Spleen (tissue), 7 donors: Measurements from ENCODE around the gene SEC24B.

Experiments
- CTCF ChIP-seq, 11 experiments: fragments of 200-600 bp in 7 of 11; fragments of 450-650 bp in 4 of 11; sonication (generic) in 4 of 11; IDR thresholded peaks in 8 of 11; conservative IDR thresholded peaks in 3 of 11; 1 replicate in 7 of 11; 2 replicates in 4 of 11; pipeline versions ENCODE4 v1.4.0 to v1.8.0; 2016 to 2021; ENCODE audit warnings: antibody characterized with exemption in 11 of 11, inconsistent platforms in 4 of 11, mild to moderate bottlenecking in 1 of 11
- POLR2A ChIP-seq, 3 donors: fragments of 450-650 bp; IDR thresholded peaks; one replicate each; pipeline ENCODE4 v1.5.1; 2017; ENCODE audit warnings: antibody characterized with exemption in 3 of 3, mild to moderate bottlenecking in 1 of 3
- POLR2AphosphoS5 ChIP-seq, 3 donors: sonication (generic); formaldehyde crosslinking; IDR thresholded peaks; one replicate each; pipeline ENCODE4 v1.5.1; 2017; ENCODE audit warnings: antibody characterized with exemption in 3 of 3
- donor health status: DM: no; HTN: no; CAD: no; lungs with moderate emphysema.
- donor health status: DM: no; HTN: no; CAD: no.
- donor health status: DM: no; HTN: no; CAD: no.

- TF ChIP-seq CTCF (IDR thresholded peaks at IDR 0.05 in 8 of 11, conservative IDR thresholded peaks at IDR 0.05 in 3 of 11) (peak; percentile 20 to 70 (median 53)), POLR2AphosphoS5 (IDR thresholded peaks at IDR 0.05) (no peak), POLR2A (IDR thresholded peaks at IDR 0.05) (no peak)
Measured at GRCh38 chr4:109406337-109406931, 27.2 kb upstream of the SEC24B start.
